ENCODE data around the gene ABCD3. TPM values are rescaled to one million over a fixed set of nuclear protein-coding genes. Genes with fewer than 3 reads are reported as not detected.
A peak's percentile ranks its signal among the peaks of the same experiment; 100 is the strongest.

The ABCD3 gene
- total RNA-seq, 1 donor from 2014 or later, result 76.6 TPM

GRCh38 chr1:94514095-94514727, 96.0 kb downstream of the ABCD3 start:
- intact Hi-C loops (cut with micrococcal nuclease), result no loop called here
- Histone ChIP-seq H3K36me3 (peaks cover 36% of the 10 kb centered on the region), H3K4me3 (no peak overlapping the region), H3K27me3 (ENCODE audit: low read depth) (no peaks in the 10 kb centered on the region), H3K4me1 (no peaks in the 10 kb centered on the region), H3K27ac (replicated peaks) (no peak overlapping the region), H3K9me3 (replicated peaks) (no peaks in the 10 kb centered on the region)
- peak; percentile 72 for TF ChIP-seq CTCF (IDR thresholded peaks at IDR 0.05; ENCODE audit: borderline replicate concordance)
- DNase-seq, result no peak

- no peaks in the 10 kb centered on the region for H3K9me3 ChIP-seq (replicated peaks)
- intact Hi-C loops (cut with micrococcal nuclease), result no loop called here
- TF ChIP-seq CTCF (IDR thresholded peaks at IDR 0.05; ENCODE audit: borderline replicate concordance), result no peak
- H3K36me3 ChIP-seq, result peaks cover 40% of the 10 kb centered on the region
- no peak overlapping the region for H3K4me3 ChIP-seq
- no peaks in the 10 kb centered on the region for H3K27me3 ChIP-seq (ENCODE audit: low read depth)
- DNase-seq, result no peak
- H3K27ac ChIP-seq (replicated peaks), result no peak overlapping the region
- H3K4me1 ChIP-seq, result no peaks in the 10 kb centered on the region
Observed at GRCh38 chr1:94515296-94515947, 97.2 kb downstream of the ABCD3 start.

- Histone ChIP-seq H3K27me3 (ENCODE audit: low read depth) (no peaks in the 10 kb centered on the region), H3K4me3 (no peak overlapping the region), H3K36me3 (peaks cover 32% of the 10 kb centered on the region), H3K9me3 (replicated peaks) (no peaks in the 10 kb centered on the region), H3K4me1 (peaks cover 2% of the 10 kb centered on the region), H3K27ac (replicated peaks) (no peak overlapping the region)
- intact Hi-C loops (cut with micrococcal nuclease), result no loop called here
- no peak for TF ChIP-seq CTCF (IDR thresholded peaks at IDR 0.05; ENCODE audit: borderline replicate concordance)
- DNase-seq, result no peak
Observed at GRCh38 chr1:94519351-94519750, 101.2 kb downstream of the ABCD3 start.

- intact Hi-C loops (cut with micrococcal nuclease), result loop anchor here (5.0 kb wide), 1 partner anchor 280 kb away; no protein-coding TSS in a partner anchor
- DNase-seq, result no peak
Observed at GRCh38 chr1:94522304-94522703, 104.1 kb downstream of the ABCD3 start.

GRCh38 chr1:94524531-94524930, 106.3 kb downstream of the ABCD3 start:
- intact Hi-C loops (cut with micrococcal nuclease), result loop anchor here (5.0 kb wide), 1 partner anchor 278 kb away; no protein-coding TSS in a partner anchor
- Histone ChIP-seq H3K27me3 (ENCODE audit: low read depth) (no peaks in the 10 kb centered on the region), H3K9me3 (replicated peaks) (no peaks in the 10 kb centered on the region), H3K27ac (replicated peaks) (no peak overlapping the region), H3K36me3 (peaks cover 10% of the 10 kb centered on the region), H3K4me1 (peaks cover 18% of the 10 kb centered on the region), H3K4me3 (no peak overlapping the region)
- no peak for DNase-seq
- no peak for TF ChIP-seq CTCF (IDR thresholded peaks at IDR 0.05; ENCODE audit: borderline replicate concordance)

More at GRCh38 chr1:94522304-94522703, 104.1 kb downstream of the ABCD3 start:
- peaks cover 16% of the 10 kb centered on the region for H3K36me3 ChIP-seq
- no peaks in the 10 kb centered on the region for H3K9me3 ChIP-seq (replicated peaks)
- peak; percentile 62 for TF ChIP-seq CTCF (IDR thresholded peaks at IDR 0.05; ENCODE audit: borderline replicate concordance)
- no peaks in the 10 kb centered on the region for H3K27me3 ChIP-seq (ENCODE audit: low read depth)
- H3K4me3 ChIP-seq, result no peak overlapping the region
- no peak overlapping the region for H3K27ac ChIP-seq (replicated peaks)
- peaks cover 3% of the 10 kb centered on the region for H3K4me1 ChIP-seq

Measured in left ventricle myocardium inferior (tissue), 1 donor.